Measurements from ENCODE around the gene SYNJ2. TPM values are rescaled to one million over a fixed set of nuclear protein-coding genes. Genes with fewer than 3 reads are reported as not detected.

Gene SYNJ2
- total and polyA plus RNA-seq, 4 experiments from 2014 or later = 14.5 to 17.4 (median 15.9) TPM

- peak overlapping the region in 1 of 7 donors; percentile 60 for H3K27ac Mint-ChIP-seq
- Histone ChIP-seq H3K36me3 (ENCODE audit: insufficient read depth, low read length) (peaks cover 19% of the 10 kb centered on the region), H3K9me3 (ENCODE audit: control insufficient read depth in 1 of 2, low read length in 2 of 2) (no peaks in the 10 kb centered on the region), H3K4me3 (ENCODE audit: low read length in 2 of 2) (no peak overlapping the region), H3K27ac (ENCODE audit: low read depth, low read length) (no peak overlapping the region), H3K4me1 (ENCODE audit: insufficient read depth, low read length) (no peaks in the 10 kb centered on the region), H3K27me3 (ENCODE audit: insufficient read depth, low read length) (no peaks in the 10 kb centered on the region)
- ChIA-PET POLR2A (ENCODE audit: partially characterized antibody) (interaction anchor here (0.9 kb wide), 1 partner anchor 8 kb away, joined by 3 read pairs; no protein-coding TSS in a partner anchor), CTCF (ENCODE audit: partially characterized antibody) (no interaction called here)
- H3K36me3 Mint-ChIP-seq = peaks cover 61 to 66% of the 10 kb centered on the region in 2 donors
- no peaks in the 10 kb centered on the region for H3K9me3 Mint-ChIP-seq
- intact Hi-C loops (cut with micrococcal nuclease) = loop anchor here (10.0 kb wide), 1 partner anchor 133 kb away; no protein-coding TSS in a partner anchor
- no peak overlapping the region for H3K4me3 Mint-ChIP-seq
- no peaks in the 10 kb centered on the region for H3K27me3 Mint-ChIP-seq
- no peak for DNase-seq
- H3K4me1 Mint-ChIP-seq = no peaks in the 10 kb centered on the region
Measured at GRCh38 chr6:158077676-158078075, 96.0 kb downstream of the SYNJ2 start.

- Mint-ChIP-seq H3K27me3 (no peaks in the 10 kb centered on the region), H3K4me3 (no peak overlapping the region), H3K9me3 (no peaks in the 10 kb centered on the region), H3K36me3 (peaks cover 68 to 73% of the 10 kb centered on the region in 2 donors), H3K27ac (no peak overlapping the region), H3K4me1 (no peaks in the 10 kb centered on the region)
- Histone ChIP-seq H3K9me3 (ENCODE audit: control insufficient read depth in 1 of 2, low read length in 2 of 2) (no peaks in the 10 kb centered on the region), H3K36me3 (ENCODE audit: insufficient read depth, low read length) (peaks cover 23% of the 10 kb centered on the region), H3K27ac (ENCODE audit: low read depth, low read length) (no peak overlapping the region), H3K4me1 (ENCODE audit: insufficient read depth, low read length) (no peaks in the 10 kb centered on the region), H3K27me3 (ENCODE audit: insufficient read depth, low read length) (no peaks in the 10 kb centered on the region), H3K4me3 (ENCODE audit: low read length in 2 of 2) (no peak overlapping the region)
- CTCF ChIA-PET (ENCODE audit: partially characterized antibody) = interaction anchor here (0.7 to 0.8 kb wide), 2 partner anchors 72 to 322 kb away, joined by 3 to 4 read pairs; no protein-coding TSS in a partner anchor
- intact Hi-C loops (cut with micrococcal nuclease) = loop anchor here (10.0 kb wide), 1 partner anchor 134 kb away; no protein-coding TSS in a partner anchor
- POLR2A ChIA-PET (ENCODE audit: partially characterized antibody) = no interaction called here
- DNase-seq = no peak
Measured at GRCh38 chr6:158078320-158078719, 96.7 kb downstream of the SYNJ2 start.

GRCh38 chr6:158080849-158081656, 99.4 kb downstream of the SYNJ2 start:
- ChIA-PET CTCF (ENCODE audit: partially characterized antibody) (interaction anchor here (1.0 to 4.3 kb wide), 2 partner anchors 9 to 14 kb away, joined by 3 to 23 read pairs; no protein-coding TSS in a partner anchor), POLR2A (ENCODE audit: partially characterized antibody) (no interaction called here)
- Mint-ChIP-seq H3K27ac (no peak overlapping the region), H3K4me1 (no peaks in the 10 kb centered on the region), H3K9me3 (no peaks in the 10 kb centered on the region), H3K27me3 (no peaks in the 10 kb centered on the region), H3K4me3 (no peak overlapping the region), H3K36me3 (peaks cover 72 to 84% of the 10 kb centered on the region in 2 donors)
- no peak overlapping the region for H3K27ac ChIP-seq (ENCODE audit: low read depth, low read length)
- H3K36me3 ChIP-seq (ENCODE audit: insufficient read depth, low read length) = peaks cover 47% of the 10 kb centered on the region
- no peaks in the 10 kb centered on the region for H3K27me3 ChIP-seq (ENCODE audit: insufficient read depth, low read length)
- no peaks in the 10 kb centered on the region for H3K4me1 ChIP-seq (ENCODE audit: insufficient read depth, low read length)
- DNase-seq = no peak
- no peaks in the 10 kb centered on the region for H3K9me3 ChIP-seq (ENCODE audit: control insufficient read depth in 1 of 2, low read length in 2 of 2)
- intact Hi-C loops (cut with micrococcal nuclease) = no loop called here
- H3K4me3 ChIP-seq (ENCODE audit: low read length in 2 of 2) = no peak overlapping the region

GRCh38 chr6:158081657-158081935, 99.9 kb downstream of the SYNJ2 start:
- Mint-ChIP-seq H3K4me1 (no peaks in the 10 kb centered on the region), H3K27me3 (no peaks in the 10 kb centered on the region), H3K27ac (no peak overlapping the region), H3K9me3 (no peaks in the 10 kb centered on the region), H3K36me3 (peaks cover 71 to 81% of the 10 kb centered on the region in 2 donors), H3K4me3 (no peak overlapping the region)
- Histone ChIP-seq H3K27me3 (ENCODE audit: insufficient read depth, low read length) (no peaks in the 10 kb centered on the region), H3K9me3 (ENCODE audit: control insufficient read depth in 1 of 2, low read length in 2 of 2) (no peaks in the 10 kb centered on the region), H3K27ac (ENCODE audit: low read depth, low read length) (no peak overlapping the region), H3K4me1 (ENCODE audit: insufficient read depth, low read length) (no peaks in the 10 kb centered on the region), H3K36me3 (ENCODE audit: insufficient read depth, low read length) (peaks cover 50% of the 10 kb centered on the region), H3K4me3 (ENCODE audit: low read length in 2 of 2) (no peak overlapping the region)
- CTCF ChIA-PET (ENCODE audit: partially characterized antibody) = interaction anchor here (1.0 to 4.3 kb wide), 2 partner anchors 10 to 13 kb away, joined by 3 to 23 read pairs; no protein-coding TSS in a partner anchor
- no peak for DNase-seq
- POLR2A ChIA-PET (ENCODE audit: partially characterized antibody) = no interaction called here
- intact Hi-C loops (cut with micrococcal nuclease) = no loop called here

- Histone ChIP-seq H3K4me3 (ENCODE audit: low read length in 2 of 2) (no peak overlapping the region), H3K27ac (ENCODE audit: low read depth, low read length) (no peak overlapping the region), H3K36me3 (ENCODE audit: insufficient read depth, low read length) (peaks cover 42% of the 10 kb centered on the region), H3K4me1 (ENCODE audit: insufficient read depth, low read length) (no peaks in the 10 kb centered on the region), H3K9me3 (ENCODE audit: control insufficient read depth in 1 of 2, low read length in 2 of 2) (no peaks in the 10 kb centered on the region), H3K27me3 (ENCODE audit: insufficient read depth, low read length) (no peaks in the 10 kb centered on the region)
- POLR2A ChIA-PET (ENCODE audit: partially characterized antibody) = no interaction called here
- Mint-ChIP-seq H3K4me3 (no peak overlapping the region), H3K27me3 (no peaks in the 10 kb centered on the region), H3K27ac (peak overlapping the region in 1 of 7 donors; percentile 15), H3K36me3 (peaks cover 66 to 81% of the 10 kb centered on the region in 2 donors), H3K4me1 (no peaks in the 10 kb centered on the region), H3K9me3 (no peaks in the 10 kb centered on the region)
- no peak for DNase-seq
- CTCF ChIA-PET (ENCODE audit: partially characterized antibody) = interaction anchor here (4.3 kb wide), 1 partner anchor 12 kb away, joined by 23 read pairs; no protein-coding TSS in a partner anchor
- intact Hi-C loops (cut with micrococcal nuclease) = no loop called here
Measured at GRCh38 chr6:158083455-158084325, 102.0 kb downstream of the SYNJ2 start.

- DNase-seq = no peak
- Mint-ChIP-seq H3K4me3 (no peak overlapping the region), H3K27ac (no peak overlapping the region), H3K9me3 (no peaks in the 10 kb centered on the region), H3K36me3 (peaks cover 74 to 84% of the 10 kb centered on the region in 2 donors), H3K27me3 (no peaks in the 10 kb centered on the region), H3K4me1 (no peaks in the 10 kb centered on the region)
- Histone ChIP-seq H3K4me1 (ENCODE audit: insufficient read depth, low read length) (no peaks in the 10 kb centered on the region), H3K4me3 (ENCODE audit: low read length in 2 of 2) (no peak overlapping the region), H3K9me3 (ENCODE audit: control insufficient read depth in 1 of 2, low read length in 2 of 2) (no peaks in the 10 kb centered on the region), H3K27me3 (ENCODE audit: insufficient read depth, low read length) (no peaks in the 10 kb centered on the region), H3K36me3 (ENCODE audit: insufficient read depth, low read length) (peaks cover 51% of the 10 kb centered on the region), H3K27ac (ENCODE audit: low read depth, low read length) (no peak overlapping the region)
- ChIA-PET POLR2A (ENCODE audit: partially characterized antibody) (interaction anchor here (0.7 kb wide), 1 partner anchor 50 kb away, joined by 3 read pairs; no protein-coding TSS in a partner anchor), CTCF (ENCODE audit: partially characterized antibody) (interaction anchor here (0.9 kb wide), 1 partner anchor 13 kb away, joined by 4 read pairs; no protein-coding TSS in a partner anchor)
- intact Hi-C loops (cut with micrococcal nuclease) = no loop called here
Measured at GRCh38 chr6:158085261-158086053, 103.8 kb downstream of the SYNJ2 start.
